ENCODE measurements around the gene RUVBL1. TPM values are rescaled to one million over a fixed set of nuclear protein-coding genes. Genes with fewer than 3 reads are reported as not detected.

The RUVBL1 gene
- total RNA-seq, 1 experiment from 2014 or later: 115 TPM

DNA sequence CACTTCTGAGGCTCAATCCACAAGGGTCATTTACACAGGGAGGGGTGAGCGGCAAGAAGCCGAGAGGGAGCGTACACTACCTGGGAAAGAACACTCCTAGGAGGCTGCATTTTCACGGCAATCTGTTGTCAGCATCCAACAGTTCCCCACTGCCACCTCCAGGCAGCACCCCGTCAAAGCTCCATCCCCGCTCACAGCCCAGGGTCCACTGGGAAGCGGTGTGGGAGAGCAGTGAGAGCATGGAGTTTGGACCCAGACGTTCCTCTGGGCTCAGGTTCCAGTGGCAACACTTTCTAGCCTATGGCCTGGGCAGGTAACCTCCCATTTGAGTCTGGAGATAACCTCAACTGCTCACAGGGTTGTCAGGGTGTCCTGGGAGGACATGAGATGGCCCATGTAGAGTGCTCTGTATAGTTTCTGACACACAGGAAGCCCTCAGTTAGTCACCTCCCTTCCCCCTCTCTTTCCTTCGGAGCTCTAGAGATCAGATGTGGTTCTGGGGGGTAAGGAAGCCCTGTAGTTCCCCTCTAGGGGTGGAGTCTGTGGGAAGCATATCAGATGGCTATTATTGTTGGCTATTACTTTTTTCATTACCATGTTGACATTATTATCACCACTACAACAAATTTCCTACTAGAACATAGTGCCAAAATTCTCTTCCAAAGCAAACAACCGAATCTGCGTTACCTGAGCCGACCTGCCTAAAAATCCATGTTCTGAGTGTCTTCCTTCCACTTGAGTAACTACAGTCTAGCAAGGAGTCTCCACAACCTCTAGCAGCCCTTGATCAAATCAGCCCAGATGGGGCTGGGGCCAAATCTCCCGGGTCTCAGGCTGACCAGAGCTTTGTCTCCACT lies 29.1 kb downstream of the RUVBL1 start:
- ChIA-PET POLR2A (ENCODE audit: unreplicated experiment) (interaction anchor here (0.6 kb wide), 1 partner anchor 829 kb away, joined by 3 read pairs; no protein-coding TSS in a partner anchor), CTCF (interaction anchor here (0.5 to 0.9 kb wide), 2 partner anchors 81 to 339 kb away, joined by 4 read pairs; no protein-coding TSS in a partner anchor)
- no peaks in the 10 kb centered on the region for H3K79me2 ChIP-seq (ENCODE audit: low read depth)
- H3K27me3 ChIP-seq (ENCODE audit: insufficient read depth, low read depth): no peaks in the 10 kb centered on the region
- intact Hi-C loops (cut with micrococcal nuclease; ENCODE audit: unreplicated experiment): loop anchor here (1.0 to 10.0 kb wide), 5 partner anchors 39 to 514 kb away; no protein-coding TSS in a partner anchor
- no peak overlapping the region for H2AFZ ChIP-seq
- peaks cover 53% of the 10 kb centered on the region for H4K20me1 ChIP-seq (ENCODE audit: insufficient read depth)
- no peaks in the 10 kb centered on the region for H3K9me2 ChIP-seq (ENCODE audit: insufficient read depth)
- no peak overlapping the region for H3K4me2 ChIP-seq
- peaks cover 21% of the 10 kb centered on the region for H3K36me3 ChIP-seq (ENCODE audit: low read depth)
- BruUV-seq (replicated peaks): no TSS peak
- H3K27ac ChIP-seq: no peak overlapping the region
- H3K4me1 ChIP-seq (replicated peaks; ENCODE audit: insufficient read depth): no peaks in the 10 kb centered on the region
- no peak for DNase-seq
- TF ChIP-seq EZH2 (IDR thresholded peaks at IDR 0.05; ENCODE audit: low read depth): no peak
- TF ChIP-seq, protein P1, sequence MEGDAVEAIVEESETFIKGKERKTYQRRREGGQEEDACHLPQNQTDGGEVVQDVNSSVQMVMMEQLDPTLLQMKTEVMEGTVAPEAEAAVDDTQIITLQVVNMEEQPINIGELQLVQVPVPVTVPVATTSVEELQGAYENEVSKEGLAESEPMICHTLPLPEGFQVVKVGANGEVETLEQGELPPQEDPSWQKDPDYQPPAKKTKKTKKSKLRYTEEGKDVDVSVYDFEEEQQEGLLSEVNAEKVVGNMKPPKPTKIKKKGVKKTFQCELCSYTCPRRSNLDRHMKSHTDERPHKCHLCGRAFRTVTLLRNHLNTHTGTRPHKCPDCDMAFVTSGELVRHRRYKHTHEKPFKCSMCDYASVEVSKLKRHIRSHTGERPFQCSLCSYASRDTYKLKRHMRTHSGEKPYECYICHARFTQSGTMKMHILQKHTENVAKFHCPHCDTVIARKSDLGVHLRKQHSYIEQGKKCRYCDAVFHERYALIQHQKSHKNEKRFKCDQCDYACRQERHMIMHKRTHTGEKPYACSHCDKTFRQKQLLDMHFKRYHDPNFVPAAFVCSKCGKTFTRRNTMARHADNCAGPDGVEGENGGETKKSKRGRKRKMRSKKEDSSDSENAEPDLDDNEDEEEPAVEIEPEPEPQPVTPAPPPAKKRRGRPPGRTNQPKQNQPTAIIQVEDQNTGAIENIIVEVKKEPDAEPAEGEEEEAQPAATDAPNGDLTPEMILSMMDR (conservative IDR thresholded peaks at IDR 0.05): no peak
- H3K4me3 ChIP-seq: no peak overlapping the region
- no peaks in the 10 kb centered on the region for H3K9me3 ChIP-seq (ENCODE audit: insufficient read depth, low read depth)
- H3F3A ChIP-seq (ENCODE audit: insufficient read depth, low read depth): no peaks in the 10 kb centered on the region; the same call in 1 of the 2 replicates

GRCh38 chr3:128091586-128091985 lies 32.0 kb downstream of the RUVBL1 start:
- Histone ChIP-seq H2AFZ (no peak overlapping the region), H3K9me2 (ENCODE audit: insufficient read depth) (no peaks in the 10 kb centered on the region), H3K4me1 (replicated peaks; ENCODE audit: insufficient read depth) (no peaks in the 10 kb centered on the region), H3F3A (ENCODE audit: insufficient read depth, low read depth) (no peaks in the 10 kb centered on the region; the same call in 1 of the 2 replicates), H3K36me3 (ENCODE audit: low read depth) (peaks cover 19% of the 10 kb centered on the region), H3K9me3 (ENCODE audit: insufficient read depth, low read depth) (no peaks in the 10 kb centered on the region), H3K27ac (no peak overlapping the region), H3K27me3 (ENCODE audit: insufficient read depth, low read depth) (no peaks in the 10 kb centered on the region), H3K4me2 (no peak overlapping the region), H4K20me1 (ENCODE audit: insufficient read depth) (peaks cover 61% of the 10 kb centered on the region), H3K79me2 (ENCODE audit: low read depth) (no peaks in the 10 kb centered on the region), H3K4me3 (no peak overlapping the region)
- intact Hi-C loops (cut with micrococcal nuclease; ENCODE audit: unreplicated experiment): loop anchor here (10.0 kb wide), 1 partner anchor 333 kb away; no protein-coding TSS in a partner anchor
- ChIA-PET CTCF (no interaction called here), POLR2A (ENCODE audit: unreplicated experiment) (interaction anchor here (0.7 kb wide), 1 partner anchor 239 kb away, joined by 5 read pairs; no protein-coding TSS in a partner anchor)
- no peak for TF ChIP-seq EZH2 (IDR thresholded peaks at IDR 0.05; ENCODE audit: low read depth)
- TF ChIP-seq, protein P1 (conservative IDR thresholded peaks at IDR 0.05): no peak
- DNase-seq: no peak
- no TSS peak for BruUV-seq (replicated peaks)

DNA sequence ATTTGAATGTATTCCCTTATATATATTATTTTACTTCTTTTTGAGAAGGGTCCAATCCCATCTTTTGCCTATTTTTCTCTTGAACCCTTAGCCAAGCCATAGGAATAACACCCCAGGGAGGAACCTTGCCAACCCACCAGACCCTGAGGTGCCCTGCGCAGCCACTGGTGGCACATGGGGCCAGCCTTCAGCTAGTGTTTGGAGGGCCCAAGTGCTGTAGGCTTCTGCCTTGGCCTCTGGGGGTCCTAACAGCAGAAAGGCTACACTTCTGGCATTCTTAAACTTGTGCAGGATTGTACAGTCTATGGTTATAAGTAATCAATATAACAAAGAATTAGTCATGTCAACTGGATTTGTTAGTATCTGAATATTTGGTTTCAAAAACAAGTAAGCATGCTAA lies 34.5 kb downstream of the RUVBL1 start:
- H3K9me3 ChIP-seq (ENCODE audit: insufficient read depth, low read depth): no peaks in the 10 kb centered on the region
- no peaks in the 10 kb centered on the region for H3K27me3 ChIP-seq (ENCODE audit: insufficient read depth, low read depth)
- H3K79me2 ChIP-seq (ENCODE audit: low read depth): no peaks in the 10 kb centered on the region
- no peak overlapping the region for H3K27ac ChIP-seq
- TF ChIP-seq, protein P1 (conservative IDR thresholded peaks at IDR 0.05): no peak
- no peak for TF ChIP-seq EZH2 (IDR thresholded peaks at IDR 0.05; ENCODE audit: low read depth)
- no TSS peak for BruUV-seq (replicated peaks)
- ChIA-PET POLR2A (ENCODE audit: unreplicated experiment) (interaction anchor here (0.7 kb wide), 1 partner anchor 510 kb away, joined by 3 read pairs; no protein-coding TSS in a partner anchor), CTCF (no interaction called here)
- H3F3A ChIP-seq (ENCODE audit: insufficient read depth, low read depth): no peaks in the 10 kb centered on the region; the same call in 1 of the 2 replicates
- H3K4me3 ChIP-seq: no peak overlapping the region
- H3K4me1 ChIP-seq (replicated peaks; ENCODE audit: insufficient read depth): no peaks in the 10 kb centered on the region
- no peak overlapping the region for H3K4me2 ChIP-seq
- DNase-seq: no peak
- H4K20me1 ChIP-seq (ENCODE audit: insufficient read depth): peaks cover 49% of the 10 kb centered on the region
- no peaks in the 10 kb centered on the region for H3K9me2 ChIP-seq (ENCODE audit: insufficient read depth)
- intact Hi-C loops (cut with micrococcal nuclease; ENCODE audit: unreplicated experiment): no loop called here
- no peak overlapping the region for H2AFZ ChIP-seq
- peaks cover 27% of the 10 kb centered on the region for H3K36me3 ChIP-seq (ENCODE audit: low read depth)
